AG04450 (cell line): Measurements from ENCODE around the gene MGLL. TPM values are rescaled to one million over a fixed set of nuclear protein-coding genes. Genes with fewer than 3 reads are reported as not detected.

Experiments used
- CTCF ChIA-PET: fragments of 300-600, 350-600 bp; formaldehyde crosslinking; extraction: SDS; loops from one replicate; lab custom pipeline; 2022; ENCODE audit warnings: antibody characterized with exemption, inconsistent platforms; lab: Charles Lee
- POLR2A ChIA-PET: fragments of 350-600 bp; formaldehyde crosslinking; extraction: SDS; loops from one replicate; lab custom pipeline; 2021; ENCODE audit warnings: antibody characterized with exemption, inconsistent platforms; lab: Yijun Ruan, JAX
- DNase-seq: peaks from one replicate; pipeline ENCODE4 v3.0.0-alpha.2; 2011; ENCODE audit warnings: low read depth, low spot score
- H3K27ac ChIP-seq: one replicate; pipeline ENCODE4 v1.5.1; 2012; ENCODE audit warnings: low read depth, low read length, control low read depth
- H3K27me3 ChIP-seq: one replicate; pipeline ENCODE4 v1.6.0; 2012; ENCODE audit warnings: low read length; ENCODE audit not compliant: control insufficient read depth, insufficient read depth
- H3K4me3 ChIP-seq: 2 replicates; pipeline ENCODE4 v1.5.1; 2011; ENCODE audit warnings: mild to moderate bottlenecking, low read depth, low read length, control low read depth
- H3K9me3 ChIP-seq: 2 replicates; pipeline ENCODE4 v1.5.1; 2012; ENCODE audit warnings: low read length; ENCODE audit not compliant: control insufficient read depth, insufficient read depth
- CTCF ChIP-seq: IDR thresholded peaks from 2 replicates; pipeline ENCODE4 v1.5.1; 2011; ENCODE audit warnings: low read depth, low read length, control low read depth, inconsistent platforms
- polyA plus RNA-seq: library from polyadenylated mRNA; depleted of rRNA; stranded (reverse); fragments of >200 nt; gene quantifications from 2 replicates; pipeline ENCODE4 v1.2.3, GENCODE V29; 2011

The MGLL gene
- polyA plus RNA-seq, 1 experiment: 49.1 TPM

DNA sequence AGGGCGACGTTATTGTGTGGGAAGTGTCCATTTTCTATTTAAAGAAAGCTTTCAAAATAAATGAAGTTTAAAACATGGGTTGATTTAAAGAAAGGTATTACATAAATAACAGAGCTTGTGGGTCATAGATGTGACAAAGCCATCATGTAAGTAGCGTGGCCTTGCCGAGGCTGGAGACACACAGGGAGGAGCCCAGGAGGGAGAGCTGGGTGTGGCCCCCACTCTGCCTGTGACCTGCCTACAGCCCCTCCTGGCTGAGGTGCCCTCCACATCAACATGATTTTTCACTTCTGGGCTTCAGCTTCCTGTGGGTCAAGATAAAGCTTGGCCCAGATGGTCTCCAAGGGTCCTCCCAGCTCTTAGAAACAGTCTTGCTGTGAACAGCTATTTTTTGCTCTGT, 12.5 kb upstream of the MGLL start:
- ChIA-PET POLR2A (interaction anchor here (0.6 kb wide), 1 partner anchor 212 kb away, joined by 6 read pairs; no protein-coding TSS in a partner anchor), CTCF (interaction anchor here (1.5 kb wide), 1 partner anchor 176 kb away, joined by 3 read pairs; no protein-coding TSS in a partner anchor)
- no peak overlapping the region for H3K4me3 ChIP-seq
- H3K9me3 ChIP-seq: peaks cover 5% of the 10 kb centered on the region; the same call in 1 of the 2 replicates
- no peak for DNase-seq
- TF ChIP-seq CTCF: no peak
- H3K27me3 ChIP-seq: peaks cover 3% of the 10 kb centered on the region
- no peak overlapping the region for H3K27ac ChIP-seq

GRCh38 chr3:127833281-127834032, 11.1 kb upstream of the MGLL start:
- Histone ChIP-seq H3K4me3 (no peak overlapping the region), H3K27me3 (peaks cover 2% of the 10 kb centered on the region), H3K9me3 (peaks cover 6% of the 10 kb centered on the region; the same call in 1 of the 2 replicates), H3K27ac (no peak overlapping the region)
- CTCF ChIA-PET: interaction anchor here (1.4 to 2.4 kb wide), 9 partner anchors 10 to 181 kb away, joined by 3 to 20 read pairs (median 7); no protein-coding TSS in a partner anchor
- no peak for TF ChIP-seq CTCF
- DNase-seq: no peak
- POLR2A ChIA-PET: no interaction called here

DNA sequence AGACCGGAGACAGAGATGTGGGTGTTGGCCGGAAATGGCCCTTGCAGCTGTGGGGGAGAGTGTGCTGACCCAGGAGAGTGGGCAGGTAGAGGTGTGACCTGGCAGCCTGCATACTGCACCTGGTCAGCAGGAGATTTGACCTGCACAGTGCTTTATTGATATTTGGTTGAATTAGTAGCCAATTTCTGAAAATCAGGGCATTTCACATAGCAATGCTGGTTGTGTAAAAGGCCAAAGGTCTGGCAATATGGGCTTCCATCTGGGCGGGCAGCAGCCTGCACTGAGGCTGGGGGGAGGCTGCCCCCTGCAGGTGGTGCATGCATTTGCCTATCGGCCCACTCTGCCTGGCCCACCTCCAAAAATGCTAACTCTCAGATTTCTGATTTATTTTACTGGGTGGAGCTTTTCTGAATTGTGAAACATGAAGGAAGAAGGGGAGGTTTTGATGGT, 9.4 kb upstream of the MGLL start:
- H3K27me3 ChIP-seq: no peaks in the 10 kb centered on the region
- no peak overlapping the region for H3K27ac ChIP-seq
- H3K4me3 ChIP-seq: no peak overlapping the region
- TF ChIP-seq CTCF: peak; percentile 69
- CTCF ChIA-PET: interaction anchor here (0.6 to 2.4 kb wide), 20 partner anchors 11 to 257 kb away, joined by 3 to 23 read pairs (median 6); no protein-coding TSS in a partner anchor
- POLR2A ChIA-PET: no interaction called here
- DNase-seq: no peak
- peaks cover 11% of the 10 kb centered on the region; the same call in 1 of the 2 replicates for H3K9me3 ChIP-seq

- ChIA-PET CTCF (interaction anchor here (0.6 to 1.2 kb wide), 4 partner anchors 133 to 177 kb away, joined by 3 to 9 read pairs (median 4); no protein-coding TSS in a partner anchor), POLR2A (no interaction called here)
- Histone ChIP-seq H3K4me3 (no peak overlapping the region), H3K27me3 (no peaks in the 10 kb centered on the region), H3K27ac (no peak overlapping the region), H3K9me3 (peaks cover 11% of the 10 kb centered on the region; the same call in 1 of the 2 replicates)
- no peak for TF ChIP-seq CTCF
- DNase-seq: no peak
These were observed 7.2 kb upstream of the MGLL start for GRCh38 chr3:127829537-127829936.

DNA sequence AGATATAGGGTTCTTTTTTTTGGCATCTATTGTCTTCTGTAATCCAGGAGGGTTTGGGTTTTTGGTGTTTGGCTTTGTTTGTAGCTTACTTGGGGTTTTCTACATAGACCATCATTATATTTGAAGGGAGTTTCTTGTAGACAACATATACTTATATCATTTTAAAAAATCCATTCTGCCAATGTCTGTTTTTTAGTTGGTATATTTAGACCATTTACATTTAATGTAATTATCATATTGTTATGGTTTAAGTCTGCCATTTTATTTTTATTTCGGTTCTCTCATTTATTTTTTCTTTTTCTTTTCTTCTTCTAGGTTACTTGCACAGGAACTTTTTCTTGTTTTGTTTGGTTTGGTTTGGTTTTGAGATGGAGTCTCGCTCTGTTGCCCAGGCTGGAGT, 5.5 kb upstream of the MGLL start:
- DNase-seq: no peak
- POLR2A ChIA-PET: no interaction called here
- Histone ChIP-seq H3K27me3 (no peaks in the 10 kb centered on the region), H3K9me3 (peaks cover 11% of the 10 kb centered on the region; the same call in 1 of the 2 replicates), H3K27ac (no peak overlapping the region), H3K4me3 (no peak overlapping the region)
- CTCF ChIA-PET: interaction anchor here (0.8 kb wide), 1 partner anchor 176 kb away, joined by 3 read pairs; no protein-coding TSS in a partner anchor
- TF ChIP-seq CTCF: no peak
